Smooth muscle cell of trachea (primary cell): ENCODE measurements around the gene HPSE2. TPM values are rescaled to one million over a fixed set of nuclear protein-coding genes. Genes with fewer than 3 reads are reported as not detected.

ENCODE experiments used
- total RNA-seq: library from RNA; depleted of rRNA; stranded (reverse); fragments of >200 nt; gene quantifications from 2 replicates; pipeline ENCODE4 v1.2.1, GENCODE V29; 2014

The HPSE2 gene
- total RNA-seq, result not detected in 2 replicates

GRCh38 chr10:99235658-99236626 lies at the start of gene HPSE2:
HPSE2 (minus strand) TSS chr10:99235852.

GRCh38 chr10:98446661-98447221 lies 788.9 kb downstream of the HPSE2 start, which contains the start of gene HPS1:
HPS1 (minus strand) TSS chr10:98446935; CDS start chr10:98443240, 3,695 bp downstream.

GRCh38 chr10:98414932-98415730 lies 820.5 kb downstream of the HPSE2 start, which contains the start of gene PYROXD2:
PYROXD2 (minus strand) TSS chr10:98415182; CDS start chr10:98415135, 47 bp downstream.

Other genes with a start within 250 kb of the HPSE2 start
- 0.15 and 0.33 TPM in 2 replicates for gene CNNM1, start 93.5 kb upstream of the HPSE2 start, total RNA-seq
- 25.6 and 25.8 TPM in 2 replicates for gene GOT1, start 194.8 kb upstream of the HPSE2 start, total RNA-seq